Measurements from ENCODE around the gene KCNQ5.

Gene KCNQ5

GRCh38 chr6:72922401-72922800, 300.5 kb downstream of the KCNQ5 start:
- DNase-seq, result no peak

GRCh38 chr6:72925136-72925535, 303.3 kb downstream of the KCNQ5 start:
- no peak for DNase-seq

GRCh38 chr6:72930556-72931132, 308.8 kb downstream of the KCNQ5 start:
- no peak for DNase-seq

- DNase-seq, result no peak
Observed at GRCh38 chr6:72931325-72931887, 309.5 kb downstream of the KCNQ5 start.

- DNase-seq, result no peak
Observed at GRCh38 chr6:72933233-72933632, 311.4 kb downstream of the KCNQ5 start.

DNA sequence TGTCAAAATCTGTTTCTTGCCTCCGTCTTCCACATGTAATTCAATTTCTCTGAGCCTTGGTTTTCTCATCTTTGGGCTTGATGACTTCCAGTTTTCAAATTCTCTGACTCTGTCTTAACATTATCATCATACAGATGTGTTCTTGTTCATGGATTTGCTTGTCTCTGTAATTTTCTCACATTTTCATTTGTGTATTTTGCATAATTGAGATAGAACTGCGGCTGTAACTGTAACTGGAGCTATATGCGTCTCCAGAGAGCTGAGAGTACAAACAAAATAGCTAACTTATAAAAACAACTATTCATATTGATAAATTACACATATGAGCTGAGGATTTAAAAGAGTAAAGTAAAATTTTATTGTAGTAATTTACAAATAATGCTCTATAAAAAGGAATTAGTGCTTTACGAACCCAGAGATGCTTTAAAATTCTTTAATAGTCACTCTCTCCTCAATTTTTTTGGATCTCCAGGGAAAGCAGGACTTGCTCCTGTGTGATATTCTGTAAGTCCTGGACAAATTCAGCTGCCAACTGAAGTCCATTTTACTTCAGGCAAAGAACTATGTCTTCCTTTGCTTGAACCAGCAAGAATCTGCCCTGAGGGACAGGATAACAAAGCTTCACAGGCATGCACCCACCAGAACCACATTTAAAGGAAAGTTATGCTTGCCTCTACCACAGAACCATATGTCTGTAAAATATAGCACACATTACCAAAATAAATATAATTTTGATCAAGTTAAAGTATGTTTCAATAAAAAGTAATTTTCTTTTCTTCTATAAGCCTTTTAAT, 315.1 kb downstream of the KCNQ5 start:
- DNase-seq, result no peak

DNA sequence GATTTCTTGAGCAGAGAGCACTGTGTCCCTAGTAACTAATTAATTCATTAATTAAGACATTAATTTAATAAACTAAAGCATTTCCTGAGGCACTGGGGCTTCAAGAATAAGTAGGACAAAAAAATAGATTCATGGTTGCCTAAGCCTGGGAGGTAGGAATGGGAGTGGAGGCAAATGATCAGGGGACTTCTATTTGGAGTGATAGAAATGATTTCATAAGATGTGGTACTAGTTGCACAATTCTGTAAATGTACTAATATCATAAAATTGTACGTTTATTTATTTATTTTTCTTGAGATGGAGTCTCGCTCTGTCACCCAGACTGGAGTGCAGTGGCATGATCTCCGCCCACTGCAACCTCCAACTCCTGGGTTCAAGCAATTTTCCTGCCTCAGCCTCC, 316.2 kb downstream of the KCNQ5 start:
- DNase-seq, result no peak

DNA sequence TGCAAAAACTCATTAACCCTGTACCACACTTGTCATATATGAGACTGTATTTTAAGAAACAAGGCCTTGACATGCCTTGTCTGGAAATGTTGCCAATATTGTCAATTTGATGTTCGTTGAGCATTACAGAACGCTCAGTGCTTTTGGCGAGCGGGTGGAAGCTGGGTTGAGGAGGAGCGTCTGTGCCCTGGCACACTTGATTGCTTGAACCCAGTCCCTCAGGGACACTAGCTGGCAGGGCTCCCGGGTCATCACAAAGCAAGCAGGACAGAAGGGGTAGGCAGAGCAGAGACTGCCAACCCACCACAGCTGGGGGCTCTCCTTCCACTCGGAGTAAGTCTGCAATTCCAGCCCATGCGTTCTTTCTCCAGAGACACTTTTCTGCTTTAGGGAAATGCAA, 317.1 kb downstream of the KCNQ5 start:
- no peak for DNase-seq

DNA sequence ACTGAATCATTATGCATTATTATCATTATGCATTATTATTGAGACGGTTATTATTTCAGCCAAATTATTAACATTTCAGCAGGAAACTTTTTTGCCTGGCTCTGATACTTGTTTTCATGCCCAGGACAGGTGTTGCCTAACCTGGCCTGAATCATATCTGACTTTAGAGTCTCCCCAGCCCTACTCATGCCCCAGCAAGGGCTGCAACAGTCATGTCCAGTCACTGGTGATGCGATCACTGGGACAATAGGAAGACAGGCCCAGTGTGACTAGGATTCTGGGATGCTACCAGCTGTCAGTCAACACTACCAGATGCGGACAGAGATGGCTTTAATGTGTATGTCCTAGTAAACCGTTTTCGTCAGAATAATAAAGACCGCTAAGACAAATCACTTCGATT, 318.4 kb downstream of the KCNQ5 start:
- no peak for DNase-seq

DNA sequence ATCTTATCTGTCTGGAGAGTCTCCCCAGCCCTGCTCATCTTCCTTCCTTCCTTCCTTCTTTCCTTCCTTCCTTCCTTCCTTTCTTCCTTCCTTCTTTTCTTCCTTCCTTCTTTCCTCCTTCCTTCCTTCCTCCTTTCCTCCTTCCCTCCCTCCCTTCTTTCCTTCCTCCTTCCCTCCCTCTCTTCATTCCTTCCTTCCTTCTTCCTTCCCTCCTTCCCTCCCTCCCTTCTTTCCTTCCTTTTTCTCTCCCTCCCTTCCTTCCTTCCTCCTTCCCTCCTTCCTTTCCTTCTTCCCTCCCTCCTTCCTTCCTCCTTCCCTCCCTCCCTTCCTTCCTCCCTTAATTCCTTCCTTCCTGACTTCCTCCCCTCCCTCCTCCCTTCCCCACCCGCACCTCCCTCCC, 319.4 kb downstream of the KCNQ5 start:
- no peak for DNase-seq

- DNase-seq, result no peak
Observed at GRCh38 chr6:72941751-72942150, 319.9 kb downstream of the KCNQ5 start.

DNA sequence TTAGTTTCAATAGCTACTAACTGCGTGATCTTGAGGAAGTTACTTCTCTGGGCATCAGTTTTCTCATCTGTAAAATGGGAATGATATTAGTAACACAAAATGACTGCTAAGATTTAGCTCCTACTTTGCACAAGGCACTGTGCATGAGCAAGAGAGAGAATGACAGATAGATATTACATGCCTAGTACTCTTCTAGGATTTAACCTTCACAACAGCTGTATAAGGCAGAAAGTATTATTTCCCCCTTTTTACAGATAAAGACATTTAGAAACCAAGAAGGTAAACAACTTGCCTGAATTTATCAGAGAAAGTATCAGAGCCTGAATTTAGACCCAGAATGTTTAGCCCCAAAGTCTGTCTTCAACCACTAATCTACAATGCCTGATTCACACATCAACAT, 321.8 kb downstream of the KCNQ5 start:
- no peak for DNase-seq

- DNase-seq, result no peak
Observed at GRCh38 chr6:72944660-72945059, 322.8 kb downstream of the KCNQ5 start.

GRCh38 chr6:72946774-72947173, 324.9 kb downstream of the KCNQ5 start:
- DNase-seq, result no peak

- no peak for DNase-seq
Observed at GRCh38 chr6:72947534-72947933, 325.7 kb downstream of the KCNQ5 start.

DNA sequence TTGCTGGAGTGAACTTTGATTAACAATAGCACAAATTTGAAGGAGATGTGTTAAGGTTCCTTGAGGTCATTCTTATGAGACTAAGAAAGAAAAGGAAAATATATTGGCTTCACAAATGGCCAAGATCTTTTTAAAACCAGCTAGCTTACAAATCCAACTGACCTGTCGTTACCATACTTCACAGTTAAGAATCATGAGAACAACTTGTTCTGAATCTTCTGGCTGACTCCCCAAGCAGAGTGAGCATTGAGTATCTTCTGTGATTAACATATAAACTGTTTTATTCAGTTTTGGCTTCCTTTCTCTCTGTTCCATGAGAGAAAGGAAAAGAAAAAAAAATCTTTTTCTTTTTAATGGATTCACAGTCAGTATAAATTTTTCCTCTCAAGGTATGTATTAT, 326.3 kb downstream of the KCNQ5 start:
- DNase-seq, result no peak

- DNase-seq, result no peak
Observed at GRCh38 chr6:72950114-72950860, 328.4 kb downstream of the KCNQ5 start.

DNA sequence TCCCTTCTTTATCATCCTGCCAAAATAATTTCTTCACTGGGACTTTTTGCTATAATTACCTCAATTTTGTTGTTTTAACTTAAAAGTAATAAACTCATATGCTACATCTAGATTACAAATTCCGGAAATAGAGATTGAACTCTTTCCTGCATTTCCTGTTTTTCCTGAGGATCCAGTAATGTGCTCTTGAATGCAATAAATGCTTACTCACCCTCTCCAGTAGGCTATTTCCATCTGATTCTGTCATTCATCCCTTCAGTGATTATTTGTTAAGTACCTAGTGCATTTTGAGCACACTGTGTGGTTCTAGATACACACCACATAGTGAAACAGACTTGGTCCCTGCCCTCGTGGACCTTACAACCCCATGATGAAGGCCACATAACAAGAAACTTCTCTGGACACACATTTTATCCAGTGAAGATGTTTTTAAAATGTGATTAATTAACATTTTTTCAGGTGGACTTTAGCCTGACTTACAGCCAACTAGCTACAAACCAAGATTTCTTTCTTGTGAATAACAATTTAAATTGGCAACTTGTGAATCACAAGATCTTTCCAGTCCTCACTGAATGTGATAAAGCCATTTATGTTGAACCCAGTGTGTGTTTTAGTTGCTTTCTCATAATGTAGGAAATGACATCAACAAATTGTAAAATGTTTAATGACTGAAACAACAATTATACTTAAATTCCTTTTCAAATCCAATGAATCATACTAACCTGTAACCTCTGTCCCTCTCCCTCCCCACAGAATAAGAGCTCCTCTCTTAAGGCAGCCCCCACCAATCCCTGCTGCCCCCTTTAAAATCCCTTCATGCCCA, 331.2 kb downstream of the KCNQ5 start:
- DNase-seq, result no peak

- DNase-seq, result no peak
Observed at GRCh38 chr6:72953971-72954381, 332.1 kb downstream of the KCNQ5 start.

DNA sequence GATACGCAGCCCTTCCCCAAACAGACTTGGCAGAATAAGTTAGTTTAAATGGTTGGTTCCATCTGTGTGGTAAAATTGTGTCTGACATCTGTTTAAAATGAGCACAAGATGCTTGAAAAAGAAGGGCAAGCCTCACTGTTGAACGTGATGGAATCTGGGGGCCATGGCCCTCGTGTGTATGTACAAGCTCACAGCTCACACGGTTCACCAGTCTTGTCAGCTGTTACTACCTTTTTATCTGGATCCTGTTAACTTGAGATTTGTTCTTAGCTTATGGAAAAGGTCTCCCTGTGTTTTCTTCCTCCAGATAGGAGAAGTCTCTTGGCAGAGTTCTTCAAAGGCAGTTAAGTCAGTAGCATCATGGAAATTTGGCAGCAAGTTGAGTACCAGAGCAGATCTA, 332.9 kb downstream of the KCNQ5 start:
- DNase-seq, result no peak

DNA sequence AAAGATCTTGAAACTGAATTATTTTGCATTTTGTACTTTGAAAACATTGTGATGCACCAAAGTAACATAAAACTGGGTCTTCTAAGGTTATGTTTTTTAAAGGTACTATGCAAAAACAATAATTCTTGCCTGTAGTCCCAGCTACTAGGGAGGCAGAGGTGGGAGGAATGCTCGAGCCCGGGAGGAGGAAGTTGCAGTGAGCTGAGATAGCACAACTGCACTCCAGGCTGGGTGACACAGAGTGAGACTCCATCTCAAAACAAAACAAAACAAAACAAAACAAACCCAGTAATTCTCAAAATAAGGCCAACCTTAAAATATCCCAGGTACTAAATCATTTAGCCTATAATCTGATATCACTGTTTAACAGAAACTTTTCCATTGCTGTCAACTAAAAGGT, 333.8 kb downstream of the KCNQ5 start:
- no peak for DNase-seq

GRCh38 chr6:72956272-72956671, 334.4 kb downstream of the KCNQ5 start:
- no peak for DNase-seq

DNA sequence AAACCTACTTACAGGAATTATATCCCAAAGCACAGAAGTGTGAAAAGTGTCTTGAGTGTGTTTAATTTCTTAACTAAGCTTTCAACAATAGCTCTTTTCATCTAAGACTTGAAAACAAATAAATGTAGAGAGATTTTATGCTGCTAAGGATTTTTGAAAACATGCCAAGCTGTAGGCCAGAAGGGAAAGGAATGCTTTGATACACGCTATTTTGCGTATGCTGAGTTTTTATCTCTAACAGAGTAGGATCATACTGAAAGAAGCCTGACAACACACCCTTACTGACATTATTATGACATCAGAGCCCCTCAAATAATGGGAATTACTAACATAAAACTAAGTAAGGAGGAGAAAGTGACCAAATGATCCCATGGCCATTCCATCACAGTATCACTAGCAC, 338.0 kb downstream of the KCNQ5 start:
- no peak for DNase-seq
